GM12875 (cell line): ENCODE results near the gene IL10RA.
A peak's percentile ranks its signal among the peaks of the same experiment; 100 is the strongest.

Experiments
- H3K4me3 ChIP-seq: one replicate; pipeline ENCODE4 v1.5.1; 2011; ENCODE audit warnings: low read depth, low read length, control low read depth
- TF ChIP-seq, protein P1 (sequence below): IDR thresholded peaks from 2 replicates; pipeline ENCODE4 v1.5.1; 2011; ENCODE audit warnings: low read depth, mild to moderate bottlenecking, control low read depth, inconsistent platforms, low read length, moderate library complexity, borderline replicate concordance; ENCODE audit not compliant: insufficient read depth

The IL10RA gene

DNA sequence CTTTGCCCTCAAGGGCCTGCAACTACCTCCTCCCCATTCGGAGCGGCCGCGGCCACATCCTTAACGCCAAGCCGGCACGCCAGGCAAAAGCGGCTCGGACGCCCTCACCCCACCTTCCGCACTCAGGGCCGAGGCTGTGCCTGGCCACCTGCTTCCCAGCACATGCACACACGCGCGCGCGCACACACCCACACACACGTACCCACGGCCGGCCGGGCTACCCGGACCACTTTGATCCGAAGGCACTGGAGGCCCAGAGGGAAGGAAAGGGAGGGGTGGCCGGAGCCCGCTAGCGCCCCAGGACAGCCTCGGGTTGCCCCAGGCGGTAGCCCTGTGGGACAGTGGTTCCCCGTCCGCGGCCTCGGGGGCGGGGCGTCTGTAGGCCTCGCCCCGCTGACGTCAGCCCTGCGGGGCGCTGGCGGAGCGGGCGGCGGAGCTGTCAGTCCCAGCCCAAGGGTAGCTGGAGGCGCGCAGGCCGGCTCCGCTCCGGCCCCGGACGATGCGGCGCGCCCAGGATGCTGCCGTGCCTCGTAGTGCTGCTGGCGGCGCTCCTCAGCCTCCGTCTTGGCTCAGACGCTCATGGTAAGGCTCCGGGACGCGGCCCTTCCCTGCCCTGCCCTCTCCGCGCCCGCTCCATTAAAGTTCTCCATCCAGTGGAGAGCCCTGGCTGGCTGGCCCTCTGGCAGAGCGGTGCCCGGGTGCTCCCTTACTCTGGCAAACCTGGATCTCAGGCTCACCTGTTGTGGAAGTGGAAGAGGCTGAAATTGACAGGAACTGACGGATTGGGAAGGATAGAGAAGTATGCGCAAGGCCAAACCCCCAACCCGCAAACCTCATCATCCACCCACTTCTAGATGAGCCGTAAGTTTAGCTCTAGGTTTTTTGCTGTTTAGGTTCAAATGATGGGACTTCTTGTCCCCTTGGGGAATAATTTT, at the start of gene IL10RA:
TSS of gene IL10RA (plus strand) at position 442 of the 935 bp plus-strand sequence. CDS start at position 516, 74 bp downstream.
- TF ChIP-seq, protein P1, sequence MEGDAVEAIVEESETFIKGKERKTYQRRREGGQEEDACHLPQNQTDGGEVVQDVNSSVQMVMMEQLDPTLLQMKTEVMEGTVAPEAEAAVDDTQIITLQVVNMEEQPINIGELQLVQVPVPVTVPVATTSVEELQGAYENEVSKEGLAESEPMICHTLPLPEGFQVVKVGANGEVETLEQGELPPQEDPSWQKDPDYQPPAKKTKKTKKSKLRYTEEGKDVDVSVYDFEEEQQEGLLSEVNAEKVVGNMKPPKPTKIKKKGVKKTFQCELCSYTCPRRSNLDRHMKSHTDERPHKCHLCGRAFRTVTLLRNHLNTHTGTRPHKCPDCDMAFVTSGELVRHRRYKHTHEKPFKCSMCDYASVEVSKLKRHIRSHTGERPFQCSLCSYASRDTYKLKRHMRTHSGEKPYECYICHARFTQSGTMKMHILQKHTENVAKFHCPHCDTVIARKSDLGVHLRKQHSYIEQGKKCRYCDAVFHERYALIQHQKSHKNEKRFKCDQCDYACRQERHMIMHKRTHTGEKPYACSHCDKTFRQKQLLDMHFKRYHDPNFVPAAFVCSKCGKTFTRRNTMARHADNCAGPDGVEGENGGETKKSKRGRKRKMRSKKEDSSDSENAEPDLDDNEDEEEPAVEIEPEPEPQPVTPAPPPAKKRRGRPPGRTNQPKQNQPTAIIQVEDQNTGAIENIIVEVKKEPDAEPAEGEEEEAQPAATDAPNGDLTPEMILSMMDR = no peak
- peak within 1 kb of the TSS; percentile 77 for H3K4me3 ChIP-seq

DNA sequence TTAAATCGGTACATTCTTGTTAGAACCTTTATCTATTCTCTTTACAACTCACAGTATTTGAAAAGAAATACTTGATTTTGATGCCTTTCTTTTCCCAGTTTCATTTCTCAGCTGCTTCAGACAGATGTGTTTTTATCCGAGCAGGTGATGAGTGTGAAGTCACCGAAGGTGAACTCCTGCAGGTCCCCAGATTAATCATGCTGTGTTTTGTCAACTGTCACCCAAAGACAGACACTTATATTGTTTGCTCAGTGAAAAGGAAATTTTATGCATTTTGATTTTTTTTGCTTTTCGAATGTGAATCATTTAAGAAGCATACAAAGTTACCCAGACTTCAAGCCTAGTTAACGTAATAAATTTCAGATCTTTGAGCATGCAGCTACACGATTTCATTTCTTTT, 49.2 kb upstream of the IL10RA start:
- H3K4me3 ChIP-seq = no peak overlapping the region
- TF ChIP-seq, protein P1 = no peak

DNA sequence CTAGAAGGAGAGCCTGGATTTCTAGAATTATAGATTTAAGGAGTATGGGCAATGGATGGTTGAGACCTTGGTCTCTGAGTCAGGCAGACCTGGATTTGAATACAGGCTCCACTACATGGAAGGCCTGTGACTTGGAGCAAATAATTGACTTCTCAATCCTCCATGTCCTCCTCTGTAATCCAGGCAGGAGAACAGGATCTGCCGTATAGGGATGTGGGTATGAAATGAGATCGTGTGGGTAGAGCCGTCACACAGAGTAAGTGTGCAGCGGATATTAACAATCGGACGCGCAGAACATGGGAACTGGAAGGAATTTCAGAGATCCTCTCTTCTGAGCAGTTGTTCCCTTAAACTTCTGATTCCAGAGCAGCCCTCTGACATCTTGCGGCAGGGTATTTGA, 45.5 kb upstream of the IL10RA start:
- TF ChIP-seq, protein P1 = no peak
- H3K4me3 ChIP-seq = no peak overlapping the region

DNA sequence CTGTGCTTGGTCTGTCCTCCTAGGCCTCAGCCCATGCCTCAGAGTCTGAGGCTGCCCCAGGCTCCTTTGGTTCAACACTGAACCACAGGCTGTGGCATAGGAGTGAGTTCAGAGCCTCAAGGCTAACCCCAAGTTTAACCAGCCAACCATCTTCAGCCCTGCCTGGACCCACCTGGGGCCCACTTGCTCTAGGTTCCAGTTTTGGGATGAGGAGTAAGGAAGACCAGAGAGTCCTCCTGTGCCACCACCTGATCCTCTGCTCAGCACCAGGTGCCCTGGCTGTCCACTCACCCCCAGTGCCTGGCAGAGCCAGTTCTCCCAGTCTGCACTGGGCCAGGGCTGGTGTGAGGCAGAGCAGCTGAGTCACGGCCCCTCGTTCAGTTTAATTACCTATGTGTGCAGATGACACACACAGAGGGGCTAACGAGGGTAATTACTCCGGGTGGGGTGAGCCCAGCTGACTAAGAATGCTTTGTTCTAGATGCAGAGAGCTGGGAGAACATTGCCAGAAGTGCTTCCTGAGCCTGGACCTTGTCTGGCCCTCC, 45.0 kb upstream of the IL10RA start:
- TF ChIP-seq, protein P1 = no peak
- H3K4me3 ChIP-seq = no peak overlapping the region

DNA sequence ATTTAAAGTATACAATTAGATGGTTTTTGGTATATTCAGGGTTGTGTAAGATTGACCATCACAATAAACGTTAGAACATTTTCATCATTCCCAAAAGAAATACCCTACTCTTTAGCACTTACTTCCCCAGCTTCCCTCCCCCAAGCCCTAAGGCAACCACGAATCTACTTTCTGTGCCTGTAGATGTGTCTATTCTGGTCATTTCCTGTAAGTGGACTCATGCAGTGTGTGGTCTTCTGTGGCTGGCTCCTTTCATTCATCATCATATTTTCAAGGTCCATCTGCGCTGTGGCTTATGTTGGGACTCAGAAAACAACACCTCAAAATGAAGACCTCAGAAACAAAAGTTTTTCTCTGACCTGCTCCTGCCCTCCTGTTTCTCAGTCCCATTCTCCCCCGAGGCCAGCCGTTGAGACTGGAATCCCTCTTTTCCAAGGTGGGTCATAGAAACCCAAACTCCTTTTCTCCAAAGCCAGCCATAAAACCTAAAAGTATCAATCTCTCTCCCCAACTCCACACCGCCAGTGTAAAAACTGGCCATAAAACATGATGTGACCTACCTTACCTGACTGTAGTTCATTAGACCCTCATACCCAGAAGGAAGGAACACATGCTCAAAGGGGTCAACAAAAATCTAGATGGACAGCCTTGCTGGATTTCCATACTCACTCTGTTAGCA, 44.1 kb upstream of the IL10RA start:
- TF ChIP-seq, protein P1 = no peak
- no peak overlapping the region for H3K4me3 ChIP-seq

DNA sequence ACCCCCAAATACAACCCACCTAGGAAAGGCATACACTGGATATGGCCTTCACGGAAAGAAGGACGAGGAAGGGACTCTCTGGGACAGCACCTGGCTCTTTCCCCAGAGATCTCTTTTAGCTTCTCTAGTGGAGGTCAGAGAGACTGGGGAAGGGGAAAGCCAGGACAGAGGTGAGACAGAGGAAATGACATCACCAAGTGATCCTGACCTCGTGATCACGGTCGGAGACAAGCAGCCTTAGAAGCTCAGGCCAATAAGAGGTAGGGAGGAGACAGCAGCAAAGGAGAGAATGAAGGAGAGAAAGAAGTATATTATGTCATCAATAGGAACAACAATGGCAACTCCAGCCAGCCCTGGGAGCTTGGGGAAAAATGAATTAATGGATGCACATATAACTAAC, 41.6 kb upstream of the IL10RA start:
- TF ChIP-seq, protein P1 = no peak
- H3K4me3 ChIP-seq = no peak overlapping the region
